Stimulated activated CD4-positive, alpha-beta T cell treated with anti-CD3 and anti-CD28 coated beads, Interleukin-1b, Interleukin-23, amount 100 ng/mL, for 24 hours (primary cell): ENCODE measurements around the gene OLAH.
"Not testable (repeated sequence)": the region's sequence is repeated elsewhere in the genome, so short reads cannot be mapped to it uniquely, and the experiment has no call there.

ENCODE experiments used
- DNase-seq, 4 experiments: peaks; one replicate each; pipeline ENCODE4 v3.0.0-alpha.2; 2020; ENCODE audit warnings: low read depth in 4 of 4, low spot score in 1 of 4

The OLAH gene

GRCh38 chr10:15043674-15044073, at the start of gene OLAH:
Gene OLAH, plus strand, starts transcription at chr10:15043943. Its CDS starts 3,346 bp downstream, at chr10:15047289.
- no peak for DNase-seq

GRCh38 chr10:14995964-14996565, 47.7 kb upstream of the OLAH start:
- DNase-seq, result no peak

GRCh38 chr10:15013530-15013929, 30.2 kb upstream of the OLAH start:
- DNase-seq, result not testable (repeated sequence)

GRCh38 chr10:15015451-15015850, 28.3 kb upstream of the OLAH start:
- DNase-seq, result no peak

DNA sequence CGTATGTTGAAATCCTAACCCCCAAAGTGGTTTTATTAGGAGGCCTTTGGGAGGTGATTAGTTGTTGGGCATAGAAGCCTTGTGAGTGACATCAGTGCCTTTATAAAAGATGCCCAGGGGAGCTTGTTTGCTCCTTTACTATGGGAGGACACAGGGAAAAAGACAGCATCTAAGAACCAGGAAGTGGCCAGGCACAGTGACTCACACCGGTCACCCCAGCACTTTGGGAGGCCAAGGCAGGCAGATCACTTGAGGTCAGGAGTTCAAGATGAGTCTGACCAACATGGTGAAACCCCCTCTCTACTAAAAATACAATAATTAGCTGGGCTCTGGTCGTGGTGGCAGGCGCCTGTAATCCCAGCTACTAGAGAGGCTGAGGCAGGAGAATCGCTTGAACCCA, 22.8 kb upstream of the OLAH start:
- DNase-seq, result not testable (repeated sequence)

DNA sequence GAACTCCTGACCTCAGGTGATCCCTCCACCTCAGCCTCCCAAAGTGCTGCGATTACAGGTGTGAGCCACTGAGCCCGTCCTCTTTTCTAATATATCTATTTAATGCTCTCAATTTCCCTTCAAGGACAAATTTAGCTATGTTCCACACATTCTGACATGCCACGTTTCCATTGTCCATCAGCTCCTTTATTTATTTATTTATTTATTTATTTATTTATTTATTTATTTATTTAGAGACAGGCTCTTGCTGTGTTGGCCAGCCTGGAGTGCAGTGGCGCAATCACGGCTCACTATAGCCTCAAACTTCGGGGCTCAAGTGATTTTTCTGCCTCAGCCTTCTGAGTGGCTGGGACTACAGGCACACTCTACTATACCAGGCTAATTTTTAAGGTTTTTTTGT, 20.7 kb upstream of the OLAH start:
- not testable (repeated sequence) for DNase-seq

DNA sequence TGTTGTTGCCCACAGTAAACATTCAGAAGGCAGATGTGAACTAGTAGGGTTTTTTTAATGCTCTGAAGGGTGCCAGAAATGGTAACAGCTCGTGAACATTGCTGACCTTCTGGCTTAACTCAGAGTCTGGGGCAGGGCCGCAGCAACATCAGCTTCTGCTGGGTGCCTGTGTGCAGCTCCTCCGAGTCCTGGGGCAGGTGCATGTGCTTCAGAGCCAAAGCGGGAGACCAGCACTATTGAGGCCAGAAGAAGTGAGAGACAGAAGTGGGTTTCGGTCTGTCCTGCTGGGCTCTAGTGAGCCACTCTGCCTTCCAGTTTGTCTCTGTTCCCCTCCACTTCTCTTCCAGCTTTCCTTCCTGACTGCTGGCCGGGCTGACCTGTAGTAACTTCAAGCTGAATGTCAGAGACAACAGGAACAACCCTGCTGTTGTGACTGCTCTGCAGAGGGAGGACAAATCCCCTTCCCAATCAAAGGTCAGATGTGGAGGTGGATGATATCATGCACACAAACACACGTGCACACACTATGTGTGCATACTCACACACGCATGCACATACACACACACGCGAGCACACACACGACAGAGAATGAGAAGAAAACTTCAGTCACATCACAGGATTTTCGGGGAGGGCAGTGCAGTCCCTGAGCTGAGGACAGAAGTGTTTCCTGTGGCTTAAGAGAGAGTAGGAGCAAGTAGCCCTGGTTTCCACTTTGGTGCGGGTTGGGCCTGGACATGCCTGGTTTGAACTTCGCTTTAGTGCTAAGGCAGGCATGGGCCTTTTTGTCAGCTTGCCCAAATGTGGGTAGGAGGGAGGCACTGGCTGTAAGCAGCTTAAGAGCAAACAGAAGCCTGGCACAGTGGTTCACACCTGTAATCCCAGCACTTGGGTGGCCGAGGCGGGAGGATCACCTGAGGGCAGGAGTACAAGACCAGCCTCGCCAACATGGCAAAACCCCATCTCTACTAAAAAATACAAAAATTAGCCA, 19.4 kb upstream of the OLAH start:
- DNase-seq, result not testable (repeated sequence)

GRCh38 chr10:15025040-15025439, 18.7 kb upstream of the OLAH start:
- not testable (repeated sequence) for DNase-seq

GRCh38 chr10:15027741-15028140, 16.0 kb upstream of the OLAH start:
- DNase-seq, result no peak

DNA sequence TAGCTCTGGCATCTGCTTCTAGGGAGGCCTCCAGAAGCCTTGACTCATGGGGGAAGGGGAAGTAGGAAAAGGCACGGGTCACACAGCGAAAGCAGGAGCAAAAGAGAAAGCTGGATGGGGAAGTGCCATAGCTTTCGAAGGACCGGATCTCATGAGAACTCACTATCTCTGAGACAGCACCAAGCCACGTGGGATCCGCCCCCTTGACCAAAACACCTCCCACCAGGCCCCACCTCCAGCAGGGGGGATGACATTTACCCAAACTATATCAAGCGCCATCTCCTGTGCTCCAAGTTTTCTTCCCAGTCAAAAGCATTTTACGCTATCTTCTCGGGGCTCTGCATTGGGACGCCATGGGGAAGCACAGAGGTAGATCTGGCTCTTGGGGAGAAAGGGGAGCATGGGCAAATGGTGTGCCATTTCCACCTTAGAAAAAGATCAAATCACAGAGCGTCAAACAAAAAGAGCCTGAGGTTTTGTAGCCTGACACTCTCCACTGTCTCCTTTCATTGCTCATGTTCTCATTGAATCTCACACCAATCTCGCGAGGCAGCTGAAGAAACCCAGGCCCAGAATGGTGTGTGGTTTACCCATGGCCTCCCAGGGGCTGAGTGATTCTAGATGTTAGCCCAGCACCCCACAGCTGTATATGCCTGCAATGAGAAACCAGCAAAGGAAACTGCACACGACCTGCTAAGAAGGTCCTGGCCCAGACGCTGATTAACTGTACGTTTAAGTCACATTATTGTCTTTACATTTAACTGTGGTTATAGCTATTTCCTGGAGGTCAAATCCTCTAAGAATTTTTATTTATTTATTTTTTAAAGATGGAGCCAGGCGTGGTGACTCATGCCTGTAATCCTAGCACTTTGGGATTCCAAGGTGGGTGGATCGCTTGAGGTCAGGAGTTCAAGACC, 8.1 kb upstream of the OLAH start:
- no peak for DNase-seq

DNA sequence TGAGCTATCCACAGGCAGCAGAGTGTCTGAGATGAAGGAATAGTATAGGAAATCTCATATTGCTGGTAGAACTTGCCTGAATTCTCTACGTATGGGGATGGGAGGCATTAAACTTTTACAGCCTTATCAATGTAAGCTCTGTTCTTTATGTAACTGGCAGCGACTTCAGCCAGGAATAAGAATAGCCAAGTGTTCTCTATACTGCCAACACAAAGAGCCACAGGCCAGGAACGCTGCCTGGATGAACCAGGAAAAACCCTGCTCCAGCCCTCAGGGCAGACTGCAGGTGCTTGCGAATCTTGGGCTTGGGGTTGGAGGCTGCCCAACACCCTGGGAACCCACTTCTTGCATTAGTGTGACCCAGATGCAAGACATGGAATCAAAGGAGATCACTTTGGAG, 6.1 kb upstream of the OLAH start:
- no peak for DNase-seq

DNA sequence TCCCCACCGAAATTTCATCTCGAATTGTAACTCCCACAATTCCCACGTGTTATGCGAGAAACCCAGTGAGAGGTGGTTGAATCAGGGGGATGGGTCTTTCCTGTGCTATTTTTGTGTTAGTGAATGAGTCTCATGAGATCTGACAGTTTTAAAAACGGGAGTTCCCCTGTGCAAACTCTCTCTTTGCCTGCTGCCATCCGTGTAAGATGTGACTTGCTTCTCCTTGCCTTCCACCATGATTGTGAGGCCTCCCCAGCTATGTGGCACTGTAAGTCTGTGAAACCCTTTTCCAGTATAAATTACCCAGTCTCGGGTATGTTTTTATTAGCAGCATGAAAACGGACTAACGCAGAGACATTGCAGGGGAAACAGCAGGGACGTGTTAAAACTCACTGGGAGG, 5.3 kb upstream of the OLAH start:
- no peak for DNase-seq

DNA sequence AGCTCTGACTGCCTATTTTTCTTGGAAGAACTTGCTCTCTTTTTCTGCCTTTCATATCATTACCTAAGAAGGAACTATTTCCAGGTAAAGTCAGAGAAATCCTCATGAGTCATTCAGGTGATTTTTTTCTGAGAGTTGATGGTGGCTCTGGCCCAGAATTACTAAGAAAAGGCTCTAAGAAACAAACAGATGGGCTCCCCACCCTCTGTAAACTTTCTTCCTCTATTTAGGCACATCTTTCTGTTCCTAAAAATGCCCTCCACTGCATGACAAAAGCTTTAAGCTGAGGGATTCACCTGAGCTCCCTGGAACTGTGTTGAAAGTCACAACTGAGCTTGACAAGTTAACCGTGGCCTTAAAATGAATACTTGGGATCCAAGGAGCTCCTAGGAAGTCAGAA, 1.6 kb downstream of the OLAH start:
- no peak for DNase-seq

- DNase-seq, result no peak
Observed at GRCh38 chr10:15046626-15047025, 2.9 kb downstream of the OLAH start.

- no peak for DNase-seq
Observed at GRCh38 chr10:15049533-15049932, 5.8 kb downstream of the OLAH start.

GRCh38 chr10:15052121-15052520, 8.4 kb downstream of the OLAH start:
- no peak for DNase-seq

DNA sequence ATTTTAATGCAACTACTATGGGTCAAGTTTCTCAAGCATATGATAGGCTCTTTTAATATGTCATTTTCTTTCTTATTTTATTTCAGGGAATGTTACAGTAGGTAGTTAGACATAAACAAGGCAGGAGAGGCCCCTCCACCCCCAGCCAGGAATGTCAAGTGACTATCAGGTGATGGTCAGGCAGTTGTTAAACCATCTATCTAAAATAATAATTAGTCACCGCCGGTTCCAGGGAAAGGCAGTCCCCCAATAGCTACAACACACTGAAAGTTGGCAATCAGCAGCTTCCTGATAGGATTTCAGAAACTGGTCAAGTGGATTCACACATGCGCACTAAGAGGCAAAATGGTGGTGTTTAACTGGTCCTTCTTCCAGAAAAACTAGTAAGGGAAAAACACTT, 9.3 kb downstream of the OLAH start:
- DNase-seq, result no peak

DNA sequence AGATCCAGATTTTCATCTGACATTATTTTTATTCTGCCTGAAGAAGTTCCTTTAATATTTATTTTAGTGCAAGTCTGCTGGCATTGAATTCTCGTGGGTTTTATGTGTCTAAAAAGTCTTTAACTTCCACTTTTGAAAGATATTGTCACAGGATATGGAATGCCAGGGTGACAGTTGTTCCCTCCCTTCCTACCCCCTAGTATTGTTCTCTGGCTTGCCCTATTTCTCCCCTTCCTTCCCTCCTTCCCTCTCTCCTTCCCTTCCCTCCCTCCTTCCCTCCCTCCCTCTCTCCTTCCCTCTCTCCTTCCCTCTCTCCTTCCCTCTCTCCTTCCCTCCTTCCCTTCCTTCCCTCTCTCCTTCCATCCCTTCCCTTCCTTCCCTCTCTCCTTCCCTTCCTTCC, 14.9 kb downstream of the OLAH start:
- DNase-seq, result no peak

DNA sequence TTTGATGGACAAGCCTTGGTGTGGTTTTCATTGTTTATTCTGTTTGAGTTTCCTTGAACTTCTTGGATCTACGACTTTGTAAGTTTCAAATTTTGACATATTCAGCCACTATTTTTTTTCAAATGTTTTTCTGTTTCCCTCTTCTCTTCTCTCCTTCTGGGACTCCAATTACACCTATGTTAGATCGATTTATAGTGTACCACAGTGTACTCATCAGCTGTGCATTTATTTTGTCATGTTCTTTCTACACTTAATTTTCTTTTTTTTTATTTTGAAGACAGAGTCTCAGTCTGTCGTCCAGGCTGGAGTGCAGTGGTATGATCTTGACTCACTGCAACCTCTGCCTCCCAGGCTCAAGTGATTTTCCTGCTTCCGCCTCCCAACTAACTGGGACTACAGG, 16.2 kb downstream of the OLAH start:
- DNase-seq, result no peak

GRCh38 chr10:15060638-15061037, 16.9 kb downstream of the OLAH start:
- DNase-seq, result no peak

GRCh38 chr10:15067154-15067553, 23.4 kb downstream of the OLAH start:
- no peak for DNase-seq
